GM21423 (cell line): ENCODE results near the gene PPP2R2D.
A peak's percentile ranks its signal among the peaks of the same experiment; 100 is the strongest.
"Not testable (repeated sequence)": the region's sequence is repeated elsewhere in the genome, so short reads cannot be mapped to it uniquely, and the experiment has no call there.

ENCODE experiments used
- ATAC-seq: cut with Tn5 transposase; IDR thresholded peaks from one replicate; pipeline ENCODE4 v1.9.1; 2021; ENCODE audit warnings: mild to moderate bottlenecking, moderate library complexity; ENCODE audit not compliant: unreplicated experiment

Gene PPP2R2D

GRCh38 chr10:131905603-131906268 lies 4.9 kb downstream of the PPP2R2D start:
- ATAC-seq, result no peak

- no peak for ATAC-seq
Observed at GRCh38 chr10:131906269-131906639, 5.4 kb downstream of the PPP2R2D start.

- ATAC-seq, result no peak
Observed at GRCh38 chr10:131907679-131908078, 6.9 kb downstream of the PPP2R2D start.

- no peak for ATAC-seq
Observed at GRCh38 chr10:131908151-131908550, 7.3 kb downstream of the PPP2R2D start.

GRCh38 chr10:131909014-131909808 lies 8.4 kb downstream of the PPP2R2D start:
- no peak for ATAC-seq

GRCh38 chr10:131909929-131910328 lies 9.1 kb downstream of the PPP2R2D start:
- no peak for ATAC-seq

GRCh38 chr10:131910663-131911314 lies 10.0 kb downstream of the PPP2R2D start:
- ATAC-seq, result no peak

- no peak for ATAC-seq
Observed at GRCh38 chr10:131911451-131911850, 10.6 kb downstream of the PPP2R2D start.

- ATAC-seq, result no peak
Observed at GRCh38 chr10:131912620-131913019, 11.8 kb downstream of the PPP2R2D start.

- no peak for ATAC-seq
Observed at GRCh38 chr10:131915484-131915883, 14.7 kb downstream of the PPP2R2D start.

GRCh38 chr10:131915990-131916766 lies 15.4 kb downstream of the PPP2R2D start:
- ATAC-seq, result no peak

GRCh38 chr10:131916767-131917160 lies 16.0 kb downstream of the PPP2R2D start:
- not testable (repeated sequence) for ATAC-seq

- ATAC-seq, result not testable (repeated sequence)
Observed at GRCh38 chr10:131917496-131917895, 16.7 kb downstream of the PPP2R2D start.

GRCh38 chr10:131919461-131919860 lies 18.7 kb downstream of the PPP2R2D start:
- ATAC-seq, result not testable (repeated sequence)

GRCh38 chr10:131920151-131920550 lies 19.3 kb downstream of the PPP2R2D start:
- no peak for ATAC-seq

- no peak for ATAC-seq
Observed at GRCh38 chr10:131920693-131921092, 19.9 kb downstream of the PPP2R2D start.

GRCh38 chr10:131921184-131921583 lies 20.4 kb downstream of the PPP2R2D start:
- ATAC-seq, result peak; percentile 65

GRCh38 chr10:131923038-131923756 lies 22.4 kb downstream of the PPP2R2D start:
- no peak for ATAC-seq

GRCh38 chr10:131925011-131925649 lies 24.3 kb downstream of the PPP2R2D start:
- no peak for ATAC-seq

- no peak for ATAC-seq
Observed at GRCh38 chr10:131925716-131926115, 24.9 kb downstream of the PPP2R2D start.
